Panc1 (cell line): ENCODE measurements around the gene TXK.

Source experiments
- CTCF ChIP-seq: fragments of 450-650 bp; IDR thresholded peaks from 2 replicates; pipeline ENCODE4 v1.5.1; 2017; ENCODE audit warnings: mild to moderate bottlenecking
- POLR2AphosphoS5 ChIP-seq: IDR thresholded peaks from 2 replicates; pipeline ENCODE4 v1.6.1; 2012; ENCODE audit warnings: mild to moderate bottlenecking, low read depth, low read length, moderate library complexity
- SIN3A ChIP-seq: IDR thresholded peaks from 2 replicates; pipeline ENCODE4 v1.6.1; 2012; ENCODE audit warnings: low read depth, mild to moderate bottlenecking, low read length, moderate library complexity, borderline replicate concordance; ENCODE audit not compliant: insufficient read depth
- TCF7L2 ChIP-seq: IDR thresholded peaks from 2 replicates; pipeline ENCODE4 v1.6.1; 2011; ENCODE audit warnings: mild to moderate bottlenecking, low read depth, low read length, inconsistent platforms

GRCh38 chr4:48030470-48030869 lies 103.6 kb downstream of the TXK start:
- TF ChIP-seq TCF7L2 (no peak), SIN3A (no peak), CTCF (no peak), POLR2AphosphoS5 (no peak)
